Measurements from ENCODE around the gene NKD2. TPM values are rescaled to one million over a fixed set of nuclear protein-coding genes. Genes with fewer than 3 reads are reported as not detected.
A peak's percentile ranks its signal among the peaks of the same experiment; 100 is the strongest.

Gene NKD2, protein sequence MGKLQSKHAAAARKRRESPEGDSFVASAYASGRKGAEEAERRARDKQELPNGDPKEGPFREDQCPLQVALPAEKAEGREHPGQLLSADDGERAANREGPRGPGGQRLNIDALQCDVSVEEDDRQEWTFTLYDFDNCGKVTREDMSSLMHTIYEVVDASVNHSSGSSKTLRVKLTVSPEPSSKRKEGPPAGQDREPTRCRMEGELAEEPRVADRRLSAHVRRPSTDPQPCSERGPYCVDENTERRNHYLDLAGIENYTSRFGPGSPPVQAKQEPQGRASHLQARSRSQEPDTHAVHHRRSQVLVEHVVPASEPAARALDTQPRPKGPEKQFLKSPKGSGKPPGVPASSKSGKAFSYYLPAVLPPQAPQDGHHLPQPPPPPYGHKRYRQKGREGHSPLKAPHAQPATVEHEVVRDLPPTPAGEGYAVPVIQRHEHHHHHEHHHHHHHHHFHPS
- total RNA-seq (10 to 100 TPM; 31.6 to 42.1 TPM), polyA plus RNA-seq (ENCODE audit: insufficient read depth, low read depth, low replicate concordance) (16.5 TPM)
- long read RNA-seq, donor 1, partial matches to known transcripts = 0 of 1 reads
- long read RNA-seq, donor 1, other reads (novel, unspliced or antisense) = 0 of 1 reads
- long read RNA-seq, donor 2, partial matches to known transcripts = 0 of 3 reads
- long read RNA-seq, donor 2, other reads (novel, unspliced or antisense) = 0 of 3 reads

DNA sequence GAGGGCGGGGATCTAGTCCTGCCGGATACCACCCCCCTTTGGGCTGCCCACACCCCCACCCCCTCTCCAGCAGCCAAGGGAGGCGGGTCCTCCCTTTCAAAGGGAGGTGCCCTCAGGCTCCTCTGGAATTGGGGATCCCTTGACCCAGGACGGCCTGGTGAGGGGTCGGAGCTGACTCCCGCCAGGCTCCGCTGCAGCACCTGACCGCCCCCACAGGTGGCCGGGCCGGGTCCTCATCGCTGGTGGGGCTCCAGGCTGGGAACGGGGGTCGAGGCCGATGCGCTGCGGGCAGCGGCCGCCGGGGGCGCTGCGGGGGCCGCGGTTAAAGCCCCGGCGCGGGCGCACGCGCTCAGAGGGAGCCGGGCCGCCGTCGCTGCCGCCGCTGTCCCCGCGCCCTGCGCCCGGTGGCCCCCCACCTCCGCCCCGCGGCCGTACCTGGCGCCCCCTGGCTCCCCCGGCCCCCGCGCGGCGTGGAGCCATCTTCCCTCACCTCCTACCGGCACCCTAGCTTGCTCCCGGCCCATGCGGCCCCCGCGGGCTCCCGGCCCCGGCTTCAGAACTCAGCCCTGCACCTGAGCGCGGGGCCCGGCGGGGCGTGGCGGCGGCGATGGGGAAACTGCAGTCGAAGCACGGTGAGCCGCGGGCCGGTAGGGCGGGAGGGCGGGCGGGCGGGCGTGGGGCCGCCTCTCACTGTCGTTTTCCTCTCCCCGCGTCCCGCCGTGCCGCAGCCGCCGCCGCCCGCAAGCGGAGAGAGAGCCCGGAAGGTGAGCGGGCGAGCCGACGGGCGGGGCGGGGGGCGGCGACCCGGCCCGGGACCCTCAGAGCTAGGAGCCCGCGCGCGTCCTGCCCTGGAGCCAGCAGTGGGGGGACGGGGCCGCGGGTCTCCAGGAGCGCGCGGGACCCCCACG lies at the start of gene NKD2:
Gene NKD2, plus strand, starts transcription at position 352 of the 908 bp plus-strand sequence. Its CDS starts 256 bp downstream, at position 608.
- 1% methylated on average over 48 of the region's 108 CpGs; no CpG with 5 or more reads in 1 of the 2 donors for WGBS, 2 donors
- DNase-seq = peak; percentile 31
- no peaks in the 10 kb centered on the region for H3K9me3 ChIP-seq
- H3K27me3 ChIP-seq = no peaks in the 10 kb centered on the region
- H3K27ac ChIP-seq = peak within 1 kb of the TSS in 1 of 2 donors; percentile 20
- TF ChIP-seq, protein P1, sequence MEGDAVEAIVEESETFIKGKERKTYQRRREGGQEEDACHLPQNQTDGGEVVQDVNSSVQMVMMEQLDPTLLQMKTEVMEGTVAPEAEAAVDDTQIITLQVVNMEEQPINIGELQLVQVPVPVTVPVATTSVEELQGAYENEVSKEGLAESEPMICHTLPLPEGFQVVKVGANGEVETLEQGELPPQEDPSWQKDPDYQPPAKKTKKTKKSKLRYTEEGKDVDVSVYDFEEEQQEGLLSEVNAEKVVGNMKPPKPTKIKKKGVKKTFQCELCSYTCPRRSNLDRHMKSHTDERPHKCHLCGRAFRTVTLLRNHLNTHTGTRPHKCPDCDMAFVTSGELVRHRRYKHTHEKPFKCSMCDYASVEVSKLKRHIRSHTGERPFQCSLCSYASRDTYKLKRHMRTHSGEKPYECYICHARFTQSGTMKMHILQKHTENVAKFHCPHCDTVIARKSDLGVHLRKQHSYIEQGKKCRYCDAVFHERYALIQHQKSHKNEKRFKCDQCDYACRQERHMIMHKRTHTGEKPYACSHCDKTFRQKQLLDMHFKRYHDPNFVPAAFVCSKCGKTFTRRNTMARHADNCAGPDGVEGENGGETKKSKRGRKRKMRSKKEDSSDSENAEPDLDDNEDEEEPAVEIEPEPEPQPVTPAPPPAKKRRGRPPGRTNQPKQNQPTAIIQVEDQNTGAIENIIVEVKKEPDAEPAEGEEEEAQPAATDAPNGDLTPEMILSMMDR (IDR thresholded peaks at IDR 0.05) = peak; percentile 54 to 83 (median 67)
- TF ChIP-seq POLR2A (IDR thresholded peaks at IDR 0.05) = no peak
- intact Hi-C loops (cut with DNase I; ENCODE audit: low total_unique reads) = no loop called here
- H3K36me3 ChIP-seq (ENCODE audit: low read depth, missing control alignments) = no peaks in the 10 kb centered on the region
- peaks cover 18% of the 10 kb centered on the region for H3K4me1 ChIP-seq
- H3K4me3 ChIP-seq = peak within 1 kb of the TSS; percentile 54 to 66

DNA sequence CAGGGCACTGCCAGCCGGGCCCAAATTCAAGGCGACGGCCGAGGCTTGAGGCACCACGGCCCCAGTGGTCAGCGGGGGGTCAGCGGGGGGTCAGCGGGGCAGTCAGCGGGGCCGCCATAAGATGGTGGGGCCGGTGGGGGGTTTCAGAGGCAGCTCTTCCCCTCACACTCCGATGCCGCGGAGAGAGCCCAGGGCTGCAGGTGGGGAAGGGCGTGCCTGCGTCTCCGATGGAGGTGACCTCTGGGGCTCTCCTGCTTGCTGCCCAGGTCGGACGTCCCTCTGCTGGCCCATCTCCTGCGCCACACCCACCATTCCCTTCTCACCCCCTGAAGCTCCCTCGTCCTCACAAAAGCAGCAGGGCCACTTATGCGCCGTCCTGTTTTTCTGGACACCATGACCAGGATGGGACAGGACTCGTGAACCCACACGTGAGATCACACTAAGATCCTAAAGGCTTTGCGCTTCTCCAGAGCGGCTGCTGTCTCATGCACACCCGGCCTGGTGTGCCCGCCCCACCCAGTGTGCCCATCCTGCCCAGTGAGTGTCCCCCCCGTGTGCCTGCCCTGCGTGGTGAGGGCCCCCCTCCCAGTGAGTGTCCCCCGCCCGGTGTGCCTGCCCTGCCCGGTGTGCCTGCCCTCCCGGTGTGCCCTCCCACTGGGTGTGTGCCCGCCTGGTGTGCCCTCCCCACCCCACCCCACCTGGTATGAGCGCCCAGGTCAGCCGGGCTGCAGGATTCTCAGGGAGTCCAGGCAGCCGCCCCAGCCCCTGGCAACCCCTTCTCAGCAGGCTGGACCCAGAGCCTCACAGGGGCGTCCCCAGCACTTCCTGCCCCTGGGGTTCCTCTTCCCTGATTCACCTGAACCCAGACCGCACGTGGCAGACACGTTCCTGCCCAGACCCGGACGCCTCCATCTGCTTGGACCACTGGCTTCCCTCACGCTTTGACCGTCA lies 48.7 kb upstream of the NKD2 start:
- no peak overlapping the region for H3K4me3 ChIP-seq
- no peaks in the 10 kb centered on the region for H3K27me3 ChIP-seq
- no peak for DNase-seq
- no peak for TF ChIP-seq POLR2A (IDR thresholded peaks at IDR 0.05)
- TF ChIP-seq, protein P1 (IDR thresholded peaks at IDR 0.05) = no peak
- peaks cover 18% of the 10 kb centered on the region for H3K4me1 ChIP-seq
- H3K36me3 ChIP-seq (ENCODE audit: low read depth, missing control alignments) = no peaks in the 10 kb centered on the region
- intact Hi-C loops (cut with DNase I; ENCODE audit: low total_unique reads) = no loop called here
- no peak overlapping the region for H3K27ac ChIP-seq
- 89 to 91% methylated on average over 33 to 43 of the region's 47 CpGs for WGBS, 2 donors
- no peaks in the 10 kb centered on the region for H3K9me3 ChIP-seq

DNA sequence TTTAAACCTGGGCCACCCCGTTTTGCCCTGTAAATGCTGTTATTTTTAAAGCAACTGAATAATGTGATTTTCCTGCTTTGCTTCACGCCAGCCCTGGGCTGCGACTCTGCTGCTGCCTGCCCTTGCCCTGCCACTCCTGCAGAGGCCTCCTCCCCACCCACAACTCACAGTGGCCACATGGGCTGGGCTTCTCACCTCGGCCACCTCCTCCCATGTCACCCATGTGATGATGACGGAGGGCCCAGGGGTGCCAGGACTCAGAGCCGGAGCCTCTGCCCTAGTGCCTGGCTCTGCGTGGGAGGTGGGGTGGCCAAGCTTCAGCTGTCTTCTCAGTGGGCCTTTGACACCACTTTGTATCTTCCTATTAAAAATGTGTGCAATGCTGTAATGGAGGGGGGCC lies 48.1 kb upstream of the NKD2 start:
- Histone ChIP-seq H3K36me3 (ENCODE audit: low read depth, missing control alignments) (no peaks in the 10 kb centered on the region), H3K9me3 (no peaks in the 10 kb centered on the region), H3K4me3 (no peak overlapping the region), H3K27ac (no peak overlapping the region), H3K4me1 (peaks cover 18% of the 10 kb centered on the region), H3K27me3 (no peaks in the 10 kb centered on the region)
- WGBS, 2 donors = 84 to 90% methylated on average over 7 of the region's 7 CpGs
- TF ChIP-seq, protein P1 (IDR thresholded peaks at IDR 0.05) = no peak
- TF ChIP-seq POLR2A (IDR thresholded peaks at IDR 0.05) = no peak
- DNase-seq = no peak
- intact Hi-C loops (cut with DNase I; ENCODE audit: low total_unique reads) = no loop called here

Measured in testis (tissue), 5 donors.